Aorta (tissue), 5 donors: ENCODE data around the gene PFN3. TPM values are rescaled to one million over a fixed set of nuclear protein-coding genes. Genes with fewer than 3 reads are reported as not detected.

Source experiments
- ATAC-seq: fragments of 200-7000 bp; cut with Tn5 transposase; one replicate; pipeline ENCODE4 v1.9.1; 2022; ENCODE audit warnings: moderate library complexity; ENCODE audit not compliant: low FRiP score
- DNase-seq, 2 donors: peaks; one replicate each; pipeline ENCODE4 v3.0.0-alpha.2; 2020
- H3K27ac ChIP-seq, 2 donors: one replicate each; pipeline ENCODE4 v1.5.1; 2013; ENCODE audit warnings: low read length in 2 of 2, mild to moderate bottlenecking in 2 of 2, moderate library complexity in 2 of 2, control low read depth in 1 of 2, inconsistent platforms in 1 of 2, low read depth in 1 of 2
- H3K27me3 ChIP-seq, 2 donors: one replicate each; pipeline ENCODE4 v1.6.1; 2013; ENCODE audit warnings: control low read depth in 1 of 2, low read length in 1 of 2, mild to moderate bottlenecking in 1 of 2, moderate library complexity in 1 of 2; ENCODE audit not compliant: insufficient read depth in 2 of 2, control insufficient read depth in 1 of 2
- H3K36me3 ChIP-seq, 2 donors: one replicate each; pipeline ENCODE4 v1.6.1; 2013; ENCODE audit warnings: control low read depth in 1 of 2, low read length in 1 of 2, mild to moderate bottlenecking in 1 of 2; ENCODE audit not compliant: insufficient read depth in 2 of 2, control insufficient read depth in 1 of 2
- H3K4me1 ChIP-seq, 2 donors: one replicate each; pipeline ENCODE4 v1.6.1; 2013; ENCODE audit warnings: low read length in 2 of 2, control low read depth in 1 of 2, mild to moderate bottlenecking in 1 of 2, moderate library complexity in 1 of 2; ENCODE audit not compliant: insufficient read depth in 2 of 2, control insufficient read depth in 1 of 2
- H3K4me3 ChIP-seq, 2 donors: one replicate each; pipeline ENCODE4 v1.5.1; 2013; ENCODE audit warnings: low read length in 2 of 2, control low read depth in 1 of 2, mild to moderate bottlenecking in 1 of 2
- H3K9me3 ChIP-seq: one replicate; pipeline ENCODE4 v1.6.1; 2013; ENCODE audit warnings: mild to moderate bottlenecking, low read length; ENCODE audit not compliant: control insufficient read depth
- WGBS, 2 donors: extraction: QIAGEN DNeasy Blood & Tissue Kit; methylation state at CpG; one replicate each; pipeline ENCODE4 v1.1.7; 2013; 5-methylcytosine and 5-hydroxymethylcytosine counted together
- intact Hi-C, 2 donors: fragments of 100-400 bp; cut with DNase I; formaldehyde crosslinking; loops; one replicate each; pipeline versions ENCODE4 v1.14.2 to v1.15.0; 2022
- polyA plus RNA-seq, 2 donors: library from polyadenylated mRNA; stranded (reverse); fragments of 200-250 nt; gene quantifications; one replicate each; pipeline ENCODE4 v1.2.3, GENCODE V29; 2013
- total RNA-seq, 2 donors: library from RNA; stranded (reverse); fragmentation: NEBNext Ultra II Directional; extraction: Animal tissue kit (Norgen Biotek cat#: 25700); gene quantifications; one replicate each; pipeline ENCODE4 v1.2.1, GENCODE V29; 2021
- donor health status: healthy with polysubstance abuse.
- donor health status: Bipolar disorder and iron deficiency.
- donor health status: DM: no; HTN: no; CAD: no.
- donor health status: DM: no; HTN: no; CAD: no.
- donor health status: DM: yes; HTN: yes; CAD: no.

Gene PFN3
- total and polyA plus RNA-seq, 4 donors: not detected

GRCh38 chr5:177390363-177391300, 9.8 kb downstream of the PFN3 start:
- H3K4me3 ChIP-seq: no peak overlapping the region
- intact Hi-C loops: loop anchor here (1.0 to 5.0 kb wide), 4 partner anchors 62 to 112 kb away; no protein-coding TSS in a partner anchor
- DNase-seq (peak; percentile 85 to 89), ATAC-seq (peak; percentile 92)
- H3K27ac ChIP-seq: no peak overlapping the region
- no peaks in the 10 kb centered on the region for H3K9me3 ChIP-seq
- WGBS, 2 donors: 14 to 21% methylated on average over 12 to 13 of the region's 13 CpGs
- no peaks in the 10 kb centered on the region for H3K4me1 ChIP-seq
- no peaks in the 10 kb centered on the region for H3K27me3 ChIP-seq
- H3K36me3 ChIP-seq: no peaks in the 10 kb centered on the region

DNA sequence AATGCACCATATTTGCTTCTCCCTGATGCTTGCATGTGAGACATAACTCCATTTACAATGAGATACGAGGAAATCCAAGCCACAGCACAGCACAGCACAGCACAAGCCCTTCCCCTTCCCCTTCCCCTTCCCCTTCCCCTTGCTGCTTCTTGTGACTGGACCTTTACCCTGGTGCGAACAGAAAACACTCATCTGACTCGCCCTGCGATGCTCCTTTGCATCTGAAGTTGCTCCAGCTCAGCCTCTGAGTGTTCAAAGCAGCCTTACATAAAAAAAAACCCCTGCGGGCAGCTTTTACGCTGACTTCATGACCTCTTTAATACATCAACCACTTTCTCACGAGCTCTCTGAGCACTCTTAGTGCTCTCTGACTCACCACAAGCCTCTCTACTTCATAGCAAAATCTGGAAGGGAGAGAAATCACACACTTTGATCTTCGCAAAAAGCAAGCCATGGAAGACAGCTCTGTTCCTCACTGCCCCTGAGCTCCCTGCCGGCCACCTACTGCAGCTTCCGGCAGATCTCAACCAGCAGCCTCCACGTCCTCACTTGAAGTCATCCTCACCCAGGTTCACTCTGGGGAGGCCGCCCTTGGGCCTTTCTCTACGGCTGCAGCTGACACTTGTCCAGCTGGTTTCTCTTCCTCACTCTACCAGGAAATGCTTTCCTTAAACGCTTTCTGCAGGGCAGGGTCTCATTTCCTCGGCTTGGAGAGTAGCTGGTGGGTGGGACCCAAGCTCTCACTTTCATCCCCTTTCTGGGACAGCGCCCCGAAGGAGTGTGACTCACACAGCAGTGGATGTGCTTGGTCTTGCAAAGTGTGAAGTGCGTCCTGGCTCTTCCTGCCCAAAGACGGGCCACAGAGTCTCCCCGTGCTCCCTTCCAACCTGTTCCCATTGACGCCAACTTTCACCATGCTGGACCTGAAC, 11.0 kb downstream of the PFN3 start:
- H3K36me3 ChIP-seq: no peaks in the 10 kb centered on the region
- H3K4me3 ChIP-seq: no peak overlapping the region
- DNase-seq: peak in 1 of 2 donors; percentile 64
- no peak for ATAC-seq
- no peaks in the 10 kb centered on the region for H3K9me3 ChIP-seq
- WGBS, 2 donors: 46 to 53% methylated on average over 21 of the region's 21 CpGs
- no peak overlapping the region for H3K27ac ChIP-seq
- intact Hi-C loops: loop anchor here (1.0 to 5.0 kb wide), 4 partner anchors 63 to 113 kb away; no protein-coding TSS in a partner anchor
- no peaks in the 10 kb centered on the region for H3K4me1 ChIP-seq
- no peaks in the 10 kb centered on the region for H3K27me3 ChIP-seq

DNA sequence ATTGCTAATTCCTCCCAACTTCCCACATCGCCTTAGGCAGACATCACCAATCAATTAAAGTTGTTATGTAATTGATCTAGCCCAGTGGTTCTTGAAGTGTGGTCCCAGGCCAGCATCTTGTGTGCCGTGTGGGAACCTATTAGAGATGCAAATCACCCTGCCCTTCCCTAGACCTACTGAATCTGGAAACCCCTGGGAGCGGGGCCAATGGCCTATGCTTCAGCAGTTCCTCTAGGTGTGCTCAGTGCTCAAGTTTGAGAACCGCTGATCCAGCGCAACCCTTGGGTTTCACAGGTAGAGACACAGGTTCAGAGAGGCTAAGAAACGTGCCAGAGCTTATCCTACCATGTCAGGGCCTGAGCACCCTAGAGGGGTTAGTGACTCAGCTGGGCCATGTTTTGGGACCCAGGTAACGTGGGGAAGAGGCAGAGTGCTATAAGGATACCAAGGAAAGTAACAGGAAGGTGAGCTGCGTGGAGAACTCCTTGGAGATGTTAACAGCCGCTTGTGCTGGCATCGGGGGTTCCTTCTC, 11.9 kb downstream of the PFN3 start:
- H3K27me3 ChIP-seq: no peaks in the 10 kb centered on the region
- H3K9me3 ChIP-seq: no peaks in the 10 kb centered on the region
- H3K4me1 ChIP-seq: no peaks in the 10 kb centered on the region
- no peaks in the 10 kb centered on the region for H3K36me3 ChIP-seq
- no peak overlapping the region for H3K4me3 ChIP-seq
- 89 to 90% methylated on average over 10 of the region's 10 CpGs for WGBS, 2 donors
- intact Hi-C loops: no loop called here
- no peak for DNase-seq
- H3K27ac ChIP-seq: no peak overlapping the region
- no peak for ATAC-seq

- Histone ChIP-seq H3K9me3 (no peaks in the 10 kb centered on the region), H3K36me3 (no peaks in the 10 kb centered on the region), H3K4me3 (no peak overlapping the region), H3K4me1 (no peaks in the 10 kb centered on the region), H3K27me3 (no peaks in the 10 kb centered on the region), H3K27ac (no peak overlapping the region)
- intact Hi-C loops: no loop called here
- WGBS, 2 donors: 85 to 86% methylated on average over 14 of the region's 14 CpGs
- DNase-seq: no peak
- ATAC-seq: no peak
These were observed 13.1 kb downstream of the PFN3 start for GRCh38 chr5:177387405-177387804.

DNA sequence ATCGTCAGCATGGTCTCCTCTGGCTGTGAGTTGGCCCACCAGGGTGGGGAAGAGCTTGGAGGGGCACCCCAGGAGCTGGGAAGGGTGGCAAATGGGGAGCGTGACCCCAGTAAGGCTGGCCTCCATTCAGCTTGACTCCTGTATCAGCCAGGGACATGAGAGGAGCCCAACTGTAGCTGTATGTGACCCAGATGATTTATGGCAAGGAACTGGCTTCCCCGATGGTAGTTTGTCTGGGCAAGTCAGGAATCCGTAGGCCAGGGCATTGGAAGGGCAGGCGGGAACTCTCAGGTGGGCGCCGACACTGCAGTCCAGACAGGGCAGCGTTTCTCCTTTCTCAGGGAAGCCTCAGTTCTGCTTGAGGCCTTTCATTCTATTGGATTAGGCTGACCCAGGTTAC, 13.9 kb downstream of the PFN3 start:
- intact Hi-C loops: no loop called here

DNA sequence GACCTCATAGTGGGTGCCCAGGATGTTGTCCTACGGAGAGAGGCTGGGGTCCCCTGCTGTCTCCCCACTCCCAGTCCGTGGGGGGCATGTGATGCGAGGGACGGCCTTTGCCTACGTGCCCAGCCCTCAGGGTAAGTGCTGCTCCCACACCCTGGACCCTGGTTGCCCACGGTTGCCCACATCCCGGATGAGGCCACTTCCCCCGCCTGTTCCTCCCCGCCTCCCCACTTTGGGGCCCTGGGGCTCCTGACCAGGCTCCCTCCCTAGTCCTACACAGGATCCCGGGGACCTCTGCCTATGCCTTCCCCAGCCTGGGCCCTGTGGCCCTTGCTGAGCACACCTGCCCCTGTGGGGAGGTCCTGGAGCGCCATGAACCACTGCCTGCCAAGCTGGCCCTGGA, 14.7 kb downstream of the PFN3 start:
- H3K36me3 ChIP-seq: no peaks in the 10 kb centered on the region
- H3K4me3 ChIP-seq: no peak overlapping the region
- ATAC-seq (no peak), DNase-seq (no peak)
- H3K27me3 ChIP-seq: no peaks in the 10 kb centered on the region
- WGBS, 2 donors: 71 to 77% methylated on average over 9 to 11 of the region's 11 CpGs
- H3K9me3 ChIP-seq: no peaks in the 10 kb centered on the region
- intact Hi-C loops: no loop called here
- H3K4me1 ChIP-seq: no peaks in the 10 kb centered on the region
- no peak overlapping the region for H3K27ac ChIP-seq

More for the DNA sequence above, 13.9 kb downstream of the PFN3 start:
- no peak for DNase-seq
- Histone ChIP-seq H3K4me1 (no peaks in the 10 kb centered on the region), H3K9me3 (no peaks in the 10 kb centered on the region), H3K27ac (no peak overlapping the region), H3K27me3 (no peaks in the 10 kb centered on the region), H3K36me3 (no peaks in the 10 kb centered on the region), H3K4me3 (no peak overlapping the region)
- no peak for ATAC-seq
- 86 to 87% methylated on average over 8 of the region's 8 CpGs for WGBS, 2 donors

DNA sequence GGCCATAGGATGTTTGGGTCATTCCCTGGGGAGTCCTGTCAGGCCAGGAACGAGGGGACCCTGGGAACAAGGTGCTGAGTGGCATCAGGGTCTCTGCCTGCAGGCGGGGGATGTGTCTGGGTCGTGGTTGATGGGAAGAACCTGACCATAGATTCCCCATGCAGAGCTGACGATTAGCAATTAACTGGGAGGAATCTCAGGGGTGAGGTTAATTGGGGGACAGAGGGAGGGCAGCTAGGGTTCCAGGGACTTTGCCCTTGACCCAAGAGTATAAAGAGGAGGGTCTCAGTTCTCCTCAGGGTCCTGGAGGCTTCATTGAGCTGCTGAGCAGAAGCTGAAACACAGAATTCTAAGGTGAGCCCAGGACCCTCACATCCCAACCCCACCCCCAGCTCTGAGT, 16.3 kb downstream of the PFN3 start, which contains the start of gene SLC34A1:
TSS of gene SLC34A1 (plus strand) at position 301 of the 400 bp plus-strand sequence. CDS start 1,308 bp downstream, outside the sequence.
- H3K4me1 ChIP-seq: no peaks in the 10 kb centered on the region
- no peak within 1 kb of the TSS for H3K4me3 ChIP-seq
- no peaks in the 10 kb centered on the region for H3K27me3 ChIP-seq
- no peak for ATAC-seq
- 72 to 82% methylated on average over 4 of the region's 4 CpGs for WGBS, 2 donors
- intact Hi-C loops: no loop called here
- no peaks in the 10 kb centered on the region for H3K9me3 ChIP-seq
- H3K27ac ChIP-seq: no peak within 1 kb of the TSS
- no peak for DNase-seq
- no peaks in the 10 kb centered on the region for H3K36me3 ChIP-seq

DNA sequence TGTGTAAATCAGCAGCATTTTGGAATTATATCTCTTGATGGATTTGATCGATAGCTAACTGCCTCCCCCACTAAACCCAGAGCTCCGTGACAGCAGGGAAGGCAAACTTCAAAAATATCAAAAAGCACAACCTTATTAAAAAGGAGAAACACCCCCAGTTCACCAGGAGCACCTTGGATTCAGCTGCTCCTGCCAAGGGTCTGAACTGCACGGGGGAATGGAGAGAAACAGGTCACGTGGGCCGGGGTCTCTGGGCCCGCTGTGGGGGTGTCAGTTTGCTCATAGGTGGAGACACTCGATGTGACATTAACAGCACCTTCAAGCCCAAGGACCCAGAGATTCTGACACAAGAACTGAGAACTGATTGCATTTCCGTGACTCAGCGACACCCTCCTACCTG, 17.3 kb downstream of the PFN3 start:
- H3K27ac ChIP-seq: no peak overlapping the region
- H3K4me1 ChIP-seq: no peaks in the 10 kb centered on the region
- intact Hi-C loops: no loop called here
- no peaks in the 10 kb centered on the region for H3K36me3 ChIP-seq
- no peaks in the 10 kb centered on the region for H3K9me3 ChIP-seq
- H3K4me3 ChIP-seq: no peak overlapping the region
- no peaks in the 10 kb centered on the region for H3K27me3 ChIP-seq
- ATAC-seq (no peak), DNase-seq (no peak)
- WGBS, 2 donors: 90% methylated on average over 9 of the region's 9 CpGs
